ENCODE data around the gene MYH15.

- TF ChIP-seq CTCF (IDR thresholded peaks at IDR 0.05) (no peak), POLR2A (IDR thresholded peaks at IDR 0.05) (no peak)
Observed at GRCh38 chr3:108461661-108462111, 48.7 kb downstream of the MYH15 start.

Measured in Peyer's patch (tissue), 4 donors.